CD4-positive, alpha-beta T cell (primary cell): ENCODE data around the gene CPLANE2. TPM values are rescaled to one million over a fixed set of nuclear protein-coding genes. Genes with fewer than 3 reads are reported as not detected.

ENCODE experiments used
- ATAC-seq: fragments of 200-7000 bp; cut with Tn5 transposase; one replicate; pipeline ENCODE4 v1.10.0; 2022; ENCODE audit warnings: mild to moderate bottlenecking; ENCODE audit not compliant: poor library complexity
- CTCF ChIA-PET: fragments of 350-600 bp; sonication (Branson Sonifier 250); formaldehyde crosslinking; loops from one replicate; lab custom pipeline; 2021; ENCODE audit warnings: antibody characterized with exemption, inconsistent platforms; lab: Charles Lee
- POLR2A ChIA-PET: fragments of 350-600 bp; sonication (Branson Sonifier 250); formaldehyde crosslinking; loops from one replicate; lab custom pipeline; 2021; ENCODE audit warnings: antibody characterized with exemption, inconsistent platforms; lab: Charles Lee
- DNase-seq, 14 experiments: peaks; one replicate each; pipeline ENCODE4 v3.0.0-alpha.2; 2013 to 2020; ENCODE audit warnings: mixed read lengths in 2 of 14
- H3K27ac ChIP-seq, 2 donors: one replicate each; pipeline versions ENCODE4 v1.5.1 to v1.7.0; 2013; ENCODE audit warnings: low read length in 2 of 2, low read depth in 1 of 2, mild to moderate bottlenecking in 1 of 2
- H3K27me3 ChIP-seq, 2 experiments: 1 replicate in 1 of 2; 2 replicates in 1 of 2; pipeline versions ENCODE4 v1.6.1 to v1.7.0; 2013; ENCODE audit warnings: low read length in 2 of 2, control low read depth in 1 of 2, mild to moderate bottlenecking in 1 of 2, moderate library complexity in 1 of 2; ENCODE audit not compliant: insufficient read depth in 2 of 2, control insufficient read depth in 1 of 2
- H3K36me3 ChIP-seq: one replicate; pipeline ENCODE4 v1.6.1; 2013; ENCODE audit warnings: low read length, control low read depth; ENCODE audit not compliant: insufficient read depth
- H3K4me1 ChIP-seq: one replicate; pipeline ENCODE4 v1.6.1; 2013; ENCODE audit warnings: low read length, control low read depth; ENCODE audit not compliant: insufficient read depth
- H3K4me3 ChIP-seq: one replicate; pipeline ENCODE4 v1.5.1; 2013; ENCODE audit warnings: mild to moderate bottlenecking, low read length, moderate library complexity
- H3K9me3 ChIP-seq, 2 experiments: 1 replicate in 1 of 2; 2 replicates in 1 of 2; pipeline versions ENCODE4 v1.6.1 to v1.7.0; 2013; ENCODE audit warnings: low read length in 2 of 2, mild to moderate bottlenecking in 2 of 2, control low read depth in 1 of 2, moderate library complexity in 1 of 2; ENCODE audit not compliant: control insufficient read depth in 1 of 2, insufficient read depth in 1 of 2
- H3K27ac Mint-ChIP-seq: one replicate; pipeline ENCODE4 v1.8.0; 2020; ENCODE audit warnings: mixed read lengths
- H3K27me3 Mint-ChIP-seq: one replicate; pipeline ENCODE4 v1.8.0; 2021; ENCODE audit warnings: mixed read lengths
- H3K36me3 Mint-ChIP-seq: one replicate; pipeline ENCODE4 v1.8.0; 2021; ENCODE audit warnings: low read depth, mixed read lengths
- H3K4me1 Mint-ChIP-seq: one replicate; pipeline ENCODE4 v1.8.0; 2021; ENCODE audit warnings: low read depth, mixed read lengths
- H3K4me3 Mint-ChIP-seq: one replicate; pipeline ENCODE4 v1.8.0; 2020; ENCODE audit warnings: mild to moderate bottlenecking, mixed read lengths
- H3K9me3 Mint-ChIP-seq: one replicate; pipeline ENCODE4 v1.8.0; 2020; ENCODE audit warnings: mixed read lengths
- CTCF ChIP-seq: fragments of 200-600 bp; IDR thresholded peaks from one replicate; pipeline ENCODE4 v1.8.0; 2022; ENCODE audit warnings: antibody characterized with exemption, mild to moderate bottlenecking
- intact Hi-C, 2 experiments: fragments of 100-400 bp; cut with DNase I in 1 of 2; cut with micrococcal nuclease in 1 of 2; formaldehyde crosslinking; loops; one replicate each; pipeline versions ENCODE4 v1.15.1 to v1.9.0; 2023 to 2025; cut with DNase I, micrococcal nuclease
- total RNA-seq, 174 experiments: library from RNA in 2 of 174; stranded (reverse) in 2 of 174; gene quantifications; one replicate each; pipeline ENCODE4 v1.2.3 and lab custom pipeline; 2021 to 2026

CPLANE2 gene
- total RNA-seq, 2 experiments from 2014 or later = 5.3 to 8.4 TPM

- intact Hi-C loops = loop anchor here (5.0 to 10.0 kb wide), 3 partner anchors 62 to 392 kb away; no protein-coding TSS in a partner anchor
Observed at GRCh38 chr1:16184557-16185303, 52.3 kb downstream of the CPLANE2 start.

GRCh38 chr1:16183765-16184556 is 53.0 kb downstream of the CPLANE2 start:
- no peak for TF ChIP-seq CTCF
- no peak overlapping the region for H3K27ac ChIP-seq
- Mint-ChIP-seq H3K9me3 (no peaks in the 10 kb centered on the region), H3K4me3 (no peak overlapping the region), H3K27ac (no peak overlapping the region), H3K27me3 (peaks cover 6% of the 10 kb centered on the region), H3K4me1 (no peaks in the 10 kb centered on the region), H3K36me3 (no peaks in the 10 kb centered on the region)
- ChIA-PET CTCF (interaction anchor here (0.5 to 1.9 kb wide), 2 partner anchors 29 to 104 kb away, joined by 4 to 6 read pairs; no protein-coding TSS in a partner anchor), POLR2A (no interaction called here)
- peaks cover 7% of the 10 kb centered on the region for H3K4me1 ChIP-seq
- no peak for DNase-seq
- H3K27me3 ChIP-seq = peaks cover 0 to 2% of the 10 kb centered on the region in 2 experiments
- no peak overlapping the region for H3K4me3 ChIP-seq
- H3K9me3 ChIP-seq = no peaks in the 10 kb centered on the region
- ATAC-seq = no peak
- intact Hi-C loops = loop anchor here (5.0 to 10.0 kb wide), 2 partner anchors 62 to 389 kb away; no protein-coding TSS in a partner anchor
- H3K36me3 ChIP-seq = no peaks in the 10 kb centered on the region

More at GRCh38 chr1:16184557-16185303, 52.3 kb downstream of the CPLANE2 start:
- Mint-ChIP-seq H3K36me3 (no peaks in the 10 kb centered on the region), H3K9me3 (no peaks in the 10 kb centered on the region), H3K27me3 (peaks cover 10% of the 10 kb centered on the region), H3K4me3 (no peak overlapping the region), H3K4me1 (no peaks in the 10 kb centered on the region), H3K27ac (no peak overlapping the region)
- H3K4me3 ChIP-seq = no peak overlapping the region
- ChIA-PET POLR2A (no interaction called here), CTCF (interaction anchor here (1.9 to 6.0 kb wide), 2 partner anchors 105 to 106 kb away, joined by 6 to 66 read pairs; no protein-coding TSS in a partner anchor)
- TF ChIP-seq CTCF = no peak
- H3K27ac ChIP-seq = no peak overlapping the region
- DNase-seq = no peak
- H3K36me3 ChIP-seq = no peaks in the 10 kb centered on the region
- peaks cover 7% of the 10 kb centered on the region for H3K4me1 ChIP-seq
- H3K27me3 ChIP-seq = peaks cover 0 to 4% of the 10 kb centered on the region in 2 experiments
- H3K9me3 ChIP-seq = no peaks in the 10 kb centered on the region
- no peak for ATAC-seq

- CTCF ChIA-PET = interaction anchor here (0.5 to 1.9 kb wide), 2 partner anchors 28 to 104 kb away, joined by 4 to 6 read pairs; no protein-coding TSS in a partner anchor
- ATAC-seq = no peak
- Histone ChIP-seq H3K9me3 (no peaks in the 10 kb centered on the region), H3K36me3 (no peaks in the 10 kb centered on the region), H3K4me3 (no peak overlapping the region), H3K4me1 (peaks cover 7% of the 10 kb centered on the region), H3K27me3 (no peaks in the 10 kb centered on the region), H3K27ac (no peak overlapping the region)
- no peaks in the 10 kb centered on the region for H3K36me3 Mint-ChIP-seq
- intact Hi-C loops = loop anchor here (5.0 to 10.0 kb wide), 2 partner anchors 61 to 388 kb away; no protein-coding TSS in a partner anchor
- DNase-seq = no peak
- H3K4me3 Mint-ChIP-seq = no peak overlapping the region
- no peaks in the 10 kb centered on the region for H3K4me1 Mint-ChIP-seq
- H3K9me3 Mint-ChIP-seq = no peaks in the 10 kb centered on the region
- POLR2A ChIA-PET = no interaction called here
- no peak for TF ChIP-seq CTCF
- no peak overlapping the region for H3K27ac Mint-ChIP-seq
- peaks cover 4% of the 10 kb centered on the region for H3K27me3 Mint-ChIP-seq
Observed at GRCh38 chr1:16183179-16183578, 53.8 kb downstream of the CPLANE2 start.
